ENCODE results near the gene EIF2A. TPM values are rescaled to one million over a fixed set of nuclear protein-coding genes. Genes with fewer than 3 reads are reported as not detected.
"Not testable (repeated sequence)": the region's sequence is repeated elsewhere in the genome, so short reads cannot be mapped to it uniquely, and the experiment has no call there.

Gene EIF2A
- total RNA-seq, 1 donor from 2014 or later, result 149 TPM

DNA sequence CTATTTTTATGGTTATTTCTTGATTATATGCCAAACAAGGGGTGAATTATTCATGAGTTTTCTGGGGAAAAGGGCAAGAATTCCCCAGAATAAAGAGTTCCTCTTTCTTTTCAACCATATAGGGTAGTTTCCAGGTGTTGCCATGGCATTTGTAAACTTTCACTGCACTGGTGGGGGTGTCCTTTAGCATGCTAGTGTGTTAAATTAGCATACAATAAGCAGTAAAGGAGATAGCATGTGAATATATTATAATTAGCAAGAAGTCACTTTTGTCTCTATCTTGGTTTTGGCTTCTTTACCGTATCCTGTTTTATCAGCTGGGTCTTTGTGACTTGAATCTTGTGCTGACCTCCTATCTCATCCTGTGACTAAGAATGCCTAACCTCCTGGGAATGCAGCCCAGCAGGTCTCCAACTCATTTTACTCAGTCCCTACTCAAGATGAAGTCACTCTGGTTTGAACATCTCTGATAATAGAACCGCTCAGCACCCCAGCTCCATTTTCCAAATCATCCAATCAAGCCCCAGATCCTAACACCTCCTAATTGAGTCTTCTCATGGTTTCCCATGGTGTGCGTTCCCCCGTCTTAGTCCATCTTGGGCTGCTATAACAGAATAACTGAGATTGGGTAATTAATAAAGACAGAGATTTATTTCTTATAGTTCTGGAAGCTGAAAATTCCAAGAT, 53.2 kb downstream of the EIF2A start:
- no peak overlapping the region for H3K4me3 ChIP-seq (ENCODE audit: low read depth, low read length)
- peak; percentile 31 for DNase-seq (ENCODE audit: low read depth)
- TF ChIP-seq, protein P1, sequence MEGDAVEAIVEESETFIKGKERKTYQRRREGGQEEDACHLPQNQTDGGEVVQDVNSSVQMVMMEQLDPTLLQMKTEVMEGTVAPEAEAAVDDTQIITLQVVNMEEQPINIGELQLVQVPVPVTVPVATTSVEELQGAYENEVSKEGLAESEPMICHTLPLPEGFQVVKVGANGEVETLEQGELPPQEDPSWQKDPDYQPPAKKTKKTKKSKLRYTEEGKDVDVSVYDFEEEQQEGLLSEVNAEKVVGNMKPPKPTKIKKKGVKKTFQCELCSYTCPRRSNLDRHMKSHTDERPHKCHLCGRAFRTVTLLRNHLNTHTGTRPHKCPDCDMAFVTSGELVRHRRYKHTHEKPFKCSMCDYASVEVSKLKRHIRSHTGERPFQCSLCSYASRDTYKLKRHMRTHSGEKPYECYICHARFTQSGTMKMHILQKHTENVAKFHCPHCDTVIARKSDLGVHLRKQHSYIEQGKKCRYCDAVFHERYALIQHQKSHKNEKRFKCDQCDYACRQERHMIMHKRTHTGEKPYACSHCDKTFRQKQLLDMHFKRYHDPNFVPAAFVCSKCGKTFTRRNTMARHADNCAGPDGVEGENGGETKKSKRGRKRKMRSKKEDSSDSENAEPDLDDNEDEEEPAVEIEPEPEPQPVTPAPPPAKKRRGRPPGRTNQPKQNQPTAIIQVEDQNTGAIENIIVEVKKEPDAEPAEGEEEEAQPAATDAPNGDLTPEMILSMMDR (IDR thresholded peaks at IDR 0.05; ENCODE audit: insufficient read depth, low read length, poor library complexity, severe bottlenecking), result no peak

DNA sequence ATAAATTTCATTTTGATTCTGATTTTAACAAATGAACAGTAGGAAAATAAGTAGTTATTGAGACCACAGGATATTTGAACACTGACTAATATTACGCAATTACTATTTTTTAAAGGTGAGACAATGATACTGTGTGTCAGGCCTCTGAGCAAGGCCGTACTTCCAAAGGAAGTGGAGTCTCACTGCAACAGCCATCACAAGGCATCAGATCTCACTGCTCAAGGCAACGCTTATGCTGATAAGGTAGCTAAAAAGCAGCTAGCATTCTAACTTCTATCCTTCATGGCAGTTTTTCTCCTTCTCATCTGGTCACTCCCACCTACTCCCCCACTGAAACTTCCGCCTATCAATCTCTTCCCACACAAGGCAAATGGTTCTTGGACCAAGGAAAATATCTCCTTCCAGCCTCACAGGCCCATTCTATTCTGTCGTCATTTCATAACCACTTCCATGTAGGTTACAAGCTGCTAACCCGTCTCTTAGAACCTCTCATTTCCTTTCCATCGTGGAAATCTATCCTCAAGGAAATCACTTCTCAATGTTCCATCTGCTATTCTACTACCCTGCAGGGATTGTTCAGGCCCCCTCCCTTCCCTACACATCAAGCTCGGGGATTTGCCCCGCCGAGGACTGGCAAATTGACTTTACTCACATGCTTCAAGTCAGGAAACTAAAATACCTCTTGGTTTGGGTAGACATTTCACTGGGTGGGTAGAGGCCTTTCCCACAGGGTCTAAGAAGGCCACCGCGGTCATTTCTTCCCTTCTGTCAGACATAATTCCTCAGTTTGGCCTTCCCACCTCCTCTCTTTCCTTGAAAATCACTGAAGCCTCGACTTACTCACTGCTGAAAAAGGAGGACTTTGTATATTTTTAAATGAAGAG, 54.3 kb downstream of the EIF2A start:
- H3K27me3 ChIP-seq (ENCODE audit: control insufficient read depth, insufficient read depth, low read length); DNase-seq (ENCODE audit: low read depth); H3K4me3 ChIP-seq (ENCODE audit: low read depth, low read length); H3K36me3 ChIP-seq (ENCODE audit: control insufficient read depth, insufficient read depth, low read length): not testable (repeated sequence)

More for the DNA sequence above, 53.2 kb downstream of the EIF2A start:
- no peaks in the 10 kb centered on the region for H3K27me3 ChIP-seq (ENCODE audit: control insufficient read depth, insufficient read depth, low read length)
- H3K36me3 ChIP-seq (ENCODE audit: control insufficient read depth, insufficient read depth, low read length), result no peaks in the 10 kb centered on the region

DNA sequence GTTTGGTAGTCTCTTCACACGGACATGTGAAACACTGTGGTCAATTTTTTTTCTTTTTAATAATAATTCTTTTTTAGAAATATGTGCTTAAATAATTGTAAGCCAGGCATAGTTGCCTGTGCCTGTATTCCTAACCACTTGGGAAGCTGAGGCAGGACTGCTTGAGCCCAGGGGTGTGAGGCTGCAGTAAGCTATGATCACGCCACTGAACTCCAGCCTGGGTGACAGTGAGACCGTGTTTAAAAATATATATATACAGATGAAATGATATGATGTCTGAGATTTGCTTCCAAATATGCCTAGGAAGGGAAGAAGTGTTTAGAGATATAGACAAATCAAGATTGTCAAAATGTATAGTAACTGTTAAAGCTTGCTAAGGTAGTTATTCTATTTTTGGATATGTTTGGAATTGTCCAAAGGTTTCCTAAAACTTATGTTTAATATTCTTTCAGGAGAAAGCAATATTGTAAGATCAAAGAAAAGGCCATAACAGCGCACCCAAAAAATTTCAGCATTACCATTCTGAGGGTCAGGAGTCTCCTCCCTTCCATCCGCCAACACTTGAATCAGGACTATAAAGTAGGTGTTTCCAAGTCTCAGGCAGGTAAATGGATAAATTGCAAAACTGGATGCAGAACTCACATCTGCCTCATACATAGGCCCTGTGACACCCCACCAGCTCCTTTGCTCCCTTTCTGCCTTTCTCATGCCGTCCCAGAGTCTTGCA, 56.0 kb downstream of the EIF2A start:
- DNase-seq (ENCODE audit: low read depth), result no peak
- TF ChIP-seq, protein P1 (IDR thresholded peaks at IDR 0.05; ENCODE audit: insufficient read depth, low read length, poor library complexity, severe bottlenecking), result no peak
- H3K4me3 ChIP-seq (ENCODE audit: low read depth, low read length), result peak overlapping the region; percentile 74
- no peaks in the 10 kb centered on the region for H3K36me3 ChIP-seq (ENCODE audit: control insufficient read depth, insufficient read depth, low read length)
- no peaks in the 10 kb centered on the region for H3K27me3 ChIP-seq (ENCODE audit: control insufficient read depth, insufficient read depth, low read length)

DNA sequence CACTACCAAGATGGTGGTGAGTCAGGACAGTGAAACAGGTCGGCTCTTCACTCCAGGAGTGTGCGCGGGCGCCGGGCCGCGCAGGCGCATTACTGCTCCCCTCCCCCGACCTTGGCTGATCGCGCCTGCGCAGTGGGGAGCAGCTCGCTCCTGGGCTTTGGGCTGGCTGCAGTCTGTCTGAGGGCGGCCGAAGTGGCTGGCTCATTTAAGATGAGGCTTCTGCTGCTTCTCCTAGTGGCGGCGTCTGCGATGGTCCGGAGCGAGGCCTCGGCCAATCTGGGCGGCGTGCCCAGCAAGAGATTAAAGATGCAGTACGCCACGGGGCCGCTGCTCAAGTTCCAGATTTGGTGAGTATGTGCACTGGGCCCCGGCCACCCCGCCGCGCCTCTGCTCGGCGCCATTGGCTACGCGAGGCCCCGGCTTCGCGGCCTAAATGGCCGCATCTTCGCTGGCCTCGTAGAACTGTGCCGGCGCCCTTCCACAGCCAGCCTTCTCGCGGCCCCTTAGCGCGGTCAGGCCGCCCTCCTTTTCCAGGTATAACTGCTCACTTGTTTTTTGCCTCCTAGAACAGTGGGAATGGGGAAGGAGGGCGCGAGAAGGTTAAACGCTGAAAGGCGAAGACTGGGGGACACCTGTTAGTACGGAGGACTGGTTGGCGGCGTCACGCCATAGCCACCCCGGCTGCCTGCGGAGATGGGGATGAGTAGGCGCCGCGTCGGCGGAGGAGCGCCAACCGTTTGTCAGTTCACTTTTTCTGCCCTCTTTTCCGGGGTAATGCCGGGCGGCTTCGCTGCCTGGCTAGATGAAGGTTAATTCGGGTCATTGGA, 56.8 kb downstream of the EIF2A start, which contains the start of gene SELENOT:
TSS of gene SELENOT (plus strand) at position 169 of the 827 bp plus-strand sequence. CDS start at position 211, 42 bp downstream.
- Histone ChIP-seq H3K27me3 (ENCODE audit: control insufficient read depth, insufficient read depth, low read length) (no peaks in the 10 kb centered on the region), H3K4me3 (ENCODE audit: low read depth, low read length) (peak within 1 kb of the TSS; percentile 74), H3K36me3 (ENCODE audit: control insufficient read depth, insufficient read depth, low read length) (no peaks in the 10 kb centered on the region)
- peak; percentile 85 for DNase-seq (ENCODE audit: low read depth)
- TF ChIP-seq, protein P1 (IDR thresholded peaks at IDR 0.05; ENCODE audit: insufficient read depth, low read length, poor library complexity, severe bottlenecking), result peak; percentile 12

DNA sequence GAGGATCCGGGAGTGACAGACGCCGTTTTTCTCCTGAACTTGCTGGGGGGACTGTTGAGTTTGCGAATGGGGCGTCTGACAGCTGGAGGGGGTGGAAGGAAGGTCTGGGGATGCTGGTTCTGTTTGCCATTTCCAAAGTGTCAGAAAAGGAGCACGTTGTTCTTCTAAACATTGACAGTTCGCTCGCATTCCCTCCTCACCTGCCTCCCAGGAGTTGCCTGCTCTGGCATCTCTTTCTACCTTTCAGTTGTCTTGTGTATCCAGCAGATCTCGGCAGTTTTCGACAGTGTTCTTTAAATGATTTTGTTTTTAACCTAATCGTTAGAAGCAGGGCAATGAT, 57.4 kb downstream of the EIF2A start:
- TF ChIP-seq, protein P1 (IDR thresholded peaks at IDR 0.05; ENCODE audit: insufficient read depth, low read length, poor library complexity, severe bottlenecking), result no peak
- no peak for DNase-seq (ENCODE audit: low read depth)
- H3K27me3 ChIP-seq (ENCODE audit: control insufficient read depth, insufficient read depth, low read length), result no peaks in the 10 kb centered on the region

More for the DNA sequence above, 57.4 kb downstream of the EIF2A start:
- Histone ChIP-seq H3K4me3 (ENCODE audit: low read depth, low read length) (peak overlapping the region; percentile 74), H3K36me3 (ENCODE audit: control insufficient read depth, insufficient read depth, low read length) (no peaks in the 10 kb centered on the region)

Data from kidney epithelial cell (primary cell).